HG03521 (cell line): ENCODE data around the gene RGS8.

ENCODE experiments used
- ATAC-seq: cut with Tn5 transposase; IDR thresholded peaks from one replicate; pipeline ENCODE4 v1.9.1; 2021; ENCODE audit warnings: mild to moderate bottlenecking, moderate library complexity; ENCODE audit not compliant: unreplicated experiment

Gene RGS8, protein sequence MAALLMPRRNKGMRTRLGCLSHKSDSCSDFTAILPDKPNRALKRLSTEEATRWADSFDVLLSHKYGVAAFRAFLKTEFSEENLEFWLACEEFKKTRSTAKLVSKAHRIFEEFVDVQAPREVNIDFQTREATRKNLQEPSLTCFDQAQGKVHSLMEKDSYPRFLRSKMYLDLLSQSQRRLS

DNA sequence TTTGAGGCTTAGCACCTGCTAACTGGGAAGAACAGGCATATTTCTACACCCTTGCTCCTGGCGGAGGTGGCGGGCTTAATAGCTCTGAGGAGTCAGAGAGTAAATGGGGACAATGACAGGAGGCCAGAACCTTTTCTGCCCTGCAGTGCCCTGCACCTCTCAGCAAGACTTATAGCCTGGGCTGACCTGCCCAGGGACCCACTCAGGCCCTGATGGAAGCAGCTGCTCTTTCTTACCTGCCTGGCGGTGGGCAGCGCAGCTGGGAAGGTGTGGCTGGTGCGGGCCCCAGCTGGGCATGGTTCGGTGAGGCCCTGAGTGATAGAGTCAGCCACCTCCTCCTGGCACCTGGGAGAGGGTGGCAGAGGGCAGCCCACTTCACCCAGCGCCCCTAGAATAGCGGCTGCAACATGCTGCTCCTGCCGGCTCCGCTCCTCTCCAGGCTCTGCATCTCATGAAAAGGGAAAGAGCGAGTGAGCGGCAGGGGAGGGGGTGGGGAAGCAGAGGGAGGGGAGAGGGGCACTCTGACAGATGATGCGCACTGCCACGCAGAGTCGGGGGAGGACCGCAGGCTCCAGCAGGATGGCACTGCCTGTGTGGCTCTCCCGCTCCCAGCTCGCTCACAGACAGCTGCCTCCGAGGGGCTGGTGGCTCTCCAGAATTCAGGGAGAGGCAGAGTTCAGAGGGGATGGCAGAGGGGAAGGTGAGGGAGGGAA, at the start of gene RGS8:
TSS of gene RGS8 (minus strand) at position 472 of the 713 bp plus-strand sequence. CDS start 14,938 bp downstream, outside the sequence.
- ATAC-seq = no peak

DNA sequence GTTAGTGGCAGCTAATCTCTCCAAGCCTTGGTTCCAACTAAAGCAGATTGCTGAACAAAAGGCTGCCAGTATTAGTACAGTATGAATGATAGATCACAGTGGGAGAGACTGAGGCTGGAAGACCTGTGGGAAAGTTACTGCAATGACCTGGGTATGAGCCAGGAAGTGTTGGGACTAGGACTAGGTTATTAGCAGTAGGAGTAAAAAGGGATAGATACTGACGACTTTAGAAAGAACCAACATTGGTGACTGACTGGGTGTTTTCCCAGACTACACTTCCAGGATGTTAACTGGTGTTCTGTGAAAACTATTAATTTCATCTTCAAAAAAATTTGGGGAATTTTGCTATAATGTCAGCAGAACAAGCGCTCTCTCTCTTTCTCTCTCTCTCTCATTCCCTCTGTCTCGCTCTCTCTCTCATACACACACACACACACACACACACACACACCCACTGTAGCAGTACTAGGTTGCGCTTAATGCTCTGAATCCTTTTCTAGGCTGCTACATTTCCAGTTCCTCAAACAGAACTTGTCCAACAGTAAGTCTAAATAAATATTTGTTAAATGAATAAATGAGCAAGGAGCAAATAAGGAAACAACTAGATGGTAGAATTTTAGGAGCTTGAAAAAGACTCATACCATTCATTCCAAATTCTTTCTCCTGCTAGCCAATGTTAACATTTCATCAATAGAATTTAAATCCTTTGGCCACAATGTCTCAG, 47.6 kb upstream of the RGS8 start:
- ATAC-seq = no peak

- no peak for ATAC-seq
Measured at GRCh38 chr1:182726912-182727311, 42.5 kb upstream of the RGS8 start.

DNA sequence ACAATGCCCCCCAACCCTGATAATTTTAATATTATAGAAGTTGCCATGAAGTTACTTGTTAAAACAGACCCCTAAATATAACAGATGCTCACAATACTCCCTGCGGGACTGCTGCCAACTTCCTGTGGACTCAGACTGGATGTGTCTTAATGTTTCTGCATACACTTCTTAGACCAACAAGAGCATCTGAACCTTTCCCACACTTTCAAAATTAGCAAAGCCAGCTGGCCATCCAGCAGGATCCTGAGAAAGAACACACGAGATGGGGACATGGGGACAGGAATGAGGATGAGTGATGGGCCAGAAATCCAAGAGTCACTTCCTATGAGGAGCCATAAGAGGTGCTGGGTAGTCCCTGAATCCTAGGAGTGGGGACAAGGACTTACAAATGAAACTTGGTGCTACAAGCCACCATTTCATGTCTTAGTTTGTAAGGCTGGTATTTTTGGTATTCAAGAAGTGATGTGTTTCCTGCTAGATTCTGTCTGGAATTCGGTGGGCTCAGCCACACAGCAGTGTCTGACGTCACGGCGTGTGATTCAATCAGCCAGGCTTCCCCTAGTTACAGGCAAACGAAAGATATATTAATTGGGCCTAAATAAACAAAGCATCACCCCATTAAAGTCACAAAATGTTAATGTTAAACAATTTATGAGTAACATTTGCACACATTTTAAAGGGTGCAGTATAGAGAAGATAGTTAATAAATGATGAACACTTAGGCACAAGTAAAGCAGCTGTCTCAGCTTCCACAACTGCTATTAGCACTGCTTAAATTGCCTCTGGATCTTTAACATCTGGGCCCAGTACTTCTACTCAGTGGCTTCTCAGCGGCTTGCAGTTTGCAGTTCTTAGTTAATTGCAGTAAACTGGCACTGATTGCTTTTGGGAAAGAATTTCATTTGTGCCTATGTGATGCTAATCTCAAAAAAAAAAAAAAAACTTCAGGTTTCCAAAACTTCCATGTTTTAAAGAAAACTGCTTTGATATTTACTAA, 41.2 kb upstream of the RGS8 start:
- no peak for ATAC-seq

DNA sequence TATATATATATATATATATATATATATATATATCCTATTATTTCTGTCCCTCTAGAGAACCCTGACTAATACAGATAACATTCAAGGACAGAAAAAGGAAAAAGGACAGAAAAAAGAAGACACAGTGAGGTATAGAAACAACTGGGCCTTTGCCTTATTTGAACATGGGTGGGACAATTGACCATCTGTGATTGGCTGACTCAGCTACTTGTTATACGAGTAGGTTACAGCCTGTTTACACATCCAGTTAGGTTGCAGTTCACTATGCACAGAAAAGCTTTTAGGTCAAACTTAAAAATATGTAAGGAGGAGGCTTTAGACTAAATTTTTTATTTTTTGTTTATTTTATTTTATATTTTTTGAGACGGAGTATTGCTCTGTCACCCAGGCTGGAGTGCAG, 39.8 kb upstream of the RGS8 start:
- ATAC-seq = no peak

GRCh38 chr1:182723200-182723599, 38.8 kb upstream of the RGS8 start:
- ATAC-seq = no peak

GRCh38 chr1:182721525-182721924, 37.1 kb upstream of the RGS8 start:
- no peak for ATAC-seq

DNA sequence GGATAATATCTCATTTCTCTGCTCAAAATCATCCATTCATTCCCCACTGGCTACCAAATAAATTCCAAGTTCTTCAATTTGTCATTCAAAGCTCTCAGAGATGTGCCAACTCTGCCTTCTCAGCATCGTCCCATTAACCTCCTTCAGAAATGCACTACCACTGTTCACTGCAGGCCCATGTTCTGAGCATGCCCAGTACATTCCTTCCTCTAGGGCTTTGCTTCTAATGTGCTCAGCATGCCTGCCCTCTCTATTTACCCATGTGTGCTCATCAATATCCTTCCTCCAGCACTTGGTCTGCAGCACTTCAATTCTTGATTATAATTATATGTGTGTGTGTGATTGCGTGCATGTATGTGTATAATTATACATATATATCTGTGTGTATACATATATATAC, 36.1 kb upstream of the RGS8 start:
- no peak for ATAC-seq

GRCh38 chr1:182719553-182719952, 35.2 kb upstream of the RGS8 start:
- no peak for ATAC-seq

DNA sequence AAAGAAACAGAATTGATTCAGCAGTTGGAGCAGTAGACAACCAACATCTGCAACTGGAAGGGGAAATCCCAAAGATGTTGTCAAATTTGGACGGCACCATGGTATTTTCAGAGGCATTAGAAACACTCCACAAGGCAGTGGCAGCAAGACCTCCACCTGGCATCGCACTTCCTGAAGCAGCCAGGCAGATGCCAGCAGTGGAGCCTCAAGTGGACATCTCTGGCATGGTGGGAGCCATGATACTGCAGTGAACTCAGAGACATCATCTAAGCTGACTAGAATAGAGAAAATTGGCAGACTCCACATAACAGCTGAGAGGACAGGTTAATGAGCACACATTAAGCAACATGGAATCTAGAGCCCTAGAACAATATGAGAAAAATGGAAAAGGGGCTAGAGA, 33.9 kb upstream of the RGS8 start:
- no peak for ATAC-seq

- ATAC-seq = no peak
Measured at GRCh38 chr1:182716740-182717720, 32.6 kb upstream of the RGS8 start.

GRCh38 chr1:182715531-182715930, 31.1 kb upstream of the RGS8 start:
- ATAC-seq = no peak

- ATAC-seq = no peak
Measured at GRCh38 chr1:182714546-182714945, 30.2 kb upstream of the RGS8 start.

GRCh38 chr1:182713939-182714338, 29.6 kb upstream of the RGS8 start:
- ATAC-seq = no peak

- ATAC-seq = no peak
Measured at GRCh38 chr1:182713492-182713891, 29.1 kb upstream of the RGS8 start.

DNA sequence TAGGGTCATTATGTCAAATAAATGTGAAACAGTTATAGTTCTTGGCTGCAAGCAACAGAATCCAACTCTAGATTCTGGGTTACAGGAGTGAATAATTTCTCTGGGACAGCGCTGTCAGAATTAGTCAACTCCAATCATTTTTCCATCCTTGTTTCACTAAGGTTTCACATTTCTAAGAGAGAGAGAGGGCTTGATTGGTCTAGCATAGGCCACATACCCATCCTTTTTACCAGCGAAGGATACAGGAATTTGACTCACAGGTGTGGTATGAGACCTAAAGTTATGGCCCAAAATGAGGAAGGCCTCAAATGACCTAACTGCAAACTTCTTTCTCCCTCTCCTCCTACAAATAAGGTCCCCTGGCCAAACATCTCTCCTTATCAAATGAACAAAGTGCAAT, 25.5 kb upstream of the RGS8 start:
- ATAC-seq = no peak

DNA sequence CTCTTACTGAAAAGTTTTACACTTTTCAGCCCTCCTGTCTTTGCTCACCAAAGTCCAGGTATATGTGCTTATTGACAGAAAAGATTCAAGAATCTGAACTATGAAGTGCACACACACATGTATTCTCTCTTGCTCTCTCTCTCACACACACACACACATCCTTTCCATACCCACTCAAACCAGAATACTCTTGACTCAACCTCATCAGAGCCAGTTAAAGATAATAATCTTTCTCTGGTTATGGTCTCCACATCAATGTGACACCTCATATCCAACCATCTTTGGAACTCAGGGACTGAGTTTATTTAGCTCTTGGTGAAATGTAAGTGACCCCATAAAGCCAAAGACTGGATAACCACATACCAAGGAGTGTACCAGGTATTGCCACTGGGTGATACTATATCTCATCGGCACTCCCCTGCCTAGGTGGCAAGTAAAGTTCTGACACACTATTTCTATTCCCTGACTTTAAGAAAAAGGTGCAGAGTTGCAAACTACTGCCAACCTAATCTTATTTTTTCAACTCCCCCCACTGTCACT, 24.9 kb upstream of the RGS8 start:
- no peak for ATAC-seq

GRCh38 chr1:182707122-182707521, 22.7 kb upstream of the RGS8 start:
- no peak for ATAC-seq

GRCh38 chr1:182704677-182705076, 20.3 kb upstream of the RGS8 start:
- ATAC-seq = no peak
